HG03060 (cell line): Measurements from ENCODE around the gene ISL2.

ENCODE experiments used
- ATAC-seq: cut with Tn5 transposase; IDR thresholded peaks from one replicate; pipeline ENCODE4 v1.9.1; 2021; ENCODE audit warnings: low read depth, moderate number of reproducible peaks; ENCODE audit not compliant: unreplicated experiment

The ISL2 gene

DNA sequence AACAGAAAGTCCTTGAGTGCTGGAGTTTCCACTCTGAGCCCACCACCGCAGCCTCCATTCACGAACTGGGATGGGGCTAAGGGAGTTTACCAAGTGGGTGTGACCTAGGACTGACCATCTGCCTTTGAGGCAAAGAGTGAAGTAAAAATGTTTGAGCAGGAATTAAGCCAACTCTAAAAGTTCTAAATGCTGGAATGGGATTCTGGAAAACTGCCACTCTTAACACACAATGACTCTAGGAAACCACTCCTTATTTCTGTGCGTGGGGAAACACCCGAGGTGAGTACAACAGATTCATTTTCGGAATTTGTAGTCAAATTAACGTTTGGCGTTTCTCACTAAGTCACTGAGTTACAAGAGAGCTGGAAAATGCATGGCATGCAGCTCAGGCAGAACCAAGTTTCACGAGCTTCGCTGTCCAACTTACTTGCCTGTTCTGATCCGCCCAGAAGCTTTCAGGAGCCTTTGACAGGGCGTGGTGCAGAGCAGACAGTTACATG is 31.6 kb downstream of the ISL2 start:
- no peak for ATAC-seq

DNA sequence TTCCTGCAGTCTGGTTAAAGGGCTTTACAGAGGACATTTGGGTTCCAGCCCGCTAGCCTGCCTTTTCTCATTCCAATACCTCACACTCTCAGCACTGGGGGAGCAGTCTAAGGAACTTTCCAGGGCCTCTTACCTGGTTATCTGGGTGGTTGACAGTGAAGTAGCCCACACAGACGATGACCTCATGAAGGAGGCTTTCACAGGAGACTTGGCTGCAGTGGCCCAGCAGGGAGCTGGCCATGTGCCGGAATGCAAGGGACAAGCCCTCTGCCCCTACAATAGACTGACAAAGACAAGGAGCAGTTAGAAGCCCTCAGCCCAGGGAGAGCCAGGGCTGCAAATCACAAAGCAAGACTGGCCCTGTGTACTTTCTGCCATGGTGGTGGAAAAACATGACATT is 39.5 kb downstream of the ISL2 start:
- no peak for ATAC-seq

DNA sequence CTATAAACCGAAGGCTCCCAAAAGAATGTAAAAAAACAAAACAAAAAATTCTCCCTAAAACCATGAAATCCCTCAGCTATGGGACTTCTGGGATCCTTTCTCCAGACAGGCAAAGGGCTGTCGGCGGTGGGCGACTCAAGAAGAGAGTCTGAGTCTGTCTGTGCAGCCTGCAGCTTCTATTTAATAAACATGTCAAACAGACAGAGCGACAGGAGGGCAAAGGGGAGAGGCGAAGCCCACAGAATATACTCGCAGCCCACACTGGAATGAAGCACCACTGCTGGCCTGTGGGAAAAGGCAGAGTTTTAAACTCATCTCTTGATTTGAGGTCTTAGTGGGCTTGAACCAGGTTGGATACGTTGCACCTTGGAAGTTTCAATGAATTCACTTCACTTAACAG is 40.2 kb downstream of the ISL2 start:
- ATAC-seq, result no peak

DNA sequence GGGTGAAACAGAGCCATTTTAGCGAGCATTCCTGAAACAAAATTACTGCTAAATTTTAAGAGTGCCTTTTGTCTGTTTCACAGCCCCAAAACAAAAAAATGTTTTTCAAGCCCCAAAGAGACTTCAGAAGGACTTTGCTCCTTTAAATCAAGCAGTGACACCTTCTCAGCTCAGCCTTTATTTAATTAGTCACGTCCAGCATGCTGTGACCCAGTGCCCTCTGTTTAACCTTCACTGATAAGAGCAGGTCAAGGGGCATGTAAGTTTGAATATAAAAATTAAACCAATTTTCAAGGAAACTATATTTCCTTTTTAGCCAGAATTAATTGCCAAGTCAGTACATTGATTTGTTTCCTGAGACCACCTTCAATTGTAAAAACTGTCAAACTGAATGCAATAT is 40.6 kb downstream of the ISL2 start:
- ATAC-seq, result no peak

DNA sequence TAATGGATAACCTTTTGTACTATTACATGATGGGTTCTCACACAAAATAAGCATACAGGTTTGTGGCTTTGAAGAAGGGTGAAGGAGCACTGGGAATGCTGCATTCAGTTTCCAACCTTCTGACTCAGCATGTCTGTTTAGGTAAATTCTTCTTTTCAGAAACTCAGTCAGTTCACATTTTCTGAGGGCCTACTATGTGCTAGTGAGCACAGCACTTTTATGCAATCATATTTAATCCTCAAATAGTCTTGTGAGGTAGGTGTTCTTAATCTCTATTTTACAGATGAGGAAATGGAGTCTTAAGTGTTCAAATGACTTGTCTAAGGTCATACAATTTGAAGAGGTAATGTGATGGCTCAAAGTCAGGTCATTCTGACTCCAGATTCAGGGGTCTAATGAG is 41.2 kb downstream of the ISL2 start:
- ATAC-seq, result no peak

DNA sequence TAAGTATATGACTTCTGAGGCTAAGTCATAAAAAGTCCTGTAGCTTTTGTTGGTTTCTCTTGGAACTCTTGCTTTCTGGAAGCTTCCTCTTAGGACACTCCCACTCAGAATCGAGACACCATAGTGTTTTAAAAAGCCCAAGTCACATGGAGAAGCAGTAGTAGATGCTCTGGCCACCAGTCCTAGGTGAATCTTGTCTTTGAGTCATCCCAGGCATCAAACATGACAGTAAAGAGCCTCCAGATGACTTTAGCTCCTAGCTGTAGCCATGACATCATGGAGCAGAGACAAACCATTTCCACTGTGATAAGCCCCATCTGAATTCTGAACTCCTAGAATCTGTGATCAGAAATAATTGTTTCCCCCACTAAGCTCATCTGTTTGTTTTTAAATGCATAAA is 42.1 kb downstream of the ISL2 start:
- ATAC-seq, result no peak

DNA sequence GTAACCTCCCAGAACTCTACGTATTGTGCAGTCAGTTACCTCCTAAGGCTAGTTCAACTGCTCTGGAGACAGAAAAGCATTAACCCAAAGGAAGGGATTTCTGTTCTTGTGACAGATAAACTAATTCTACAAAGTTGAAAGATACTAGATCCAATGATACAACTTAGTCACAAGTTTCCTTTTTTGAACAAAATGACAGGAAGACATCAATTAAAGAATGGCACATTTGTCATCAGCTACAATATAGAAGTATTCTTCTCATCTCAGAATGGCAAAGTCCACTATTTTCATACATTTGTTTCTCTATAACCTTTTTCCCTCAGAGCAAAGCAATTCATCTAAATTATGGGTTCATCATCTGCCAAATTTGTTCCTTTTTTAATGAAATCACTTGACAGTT is 43.7 kb downstream of the ISL2 start:
- no peak for ATAC-seq

DNA sequence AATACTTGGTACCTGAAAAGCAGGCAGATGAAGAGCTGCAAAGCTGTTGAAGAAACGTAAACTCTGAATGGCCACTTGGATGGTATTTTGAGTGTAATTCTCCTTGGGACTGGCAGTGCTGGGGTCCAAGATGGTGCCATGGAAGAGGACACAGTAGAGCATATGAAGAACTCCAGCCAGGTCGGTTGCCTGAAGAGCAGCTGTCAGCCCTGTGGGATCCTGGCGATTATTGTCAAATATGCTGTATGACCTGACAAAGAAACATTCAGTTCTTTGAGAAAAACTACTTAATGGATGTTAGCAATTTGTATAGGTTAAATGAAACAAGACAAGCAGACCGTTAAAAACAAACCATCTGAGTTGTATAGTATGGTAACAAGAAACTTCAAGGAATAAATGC is 44.8 kb downstream of the ISL2 start:
- no peak for ATAC-seq

DNA sequence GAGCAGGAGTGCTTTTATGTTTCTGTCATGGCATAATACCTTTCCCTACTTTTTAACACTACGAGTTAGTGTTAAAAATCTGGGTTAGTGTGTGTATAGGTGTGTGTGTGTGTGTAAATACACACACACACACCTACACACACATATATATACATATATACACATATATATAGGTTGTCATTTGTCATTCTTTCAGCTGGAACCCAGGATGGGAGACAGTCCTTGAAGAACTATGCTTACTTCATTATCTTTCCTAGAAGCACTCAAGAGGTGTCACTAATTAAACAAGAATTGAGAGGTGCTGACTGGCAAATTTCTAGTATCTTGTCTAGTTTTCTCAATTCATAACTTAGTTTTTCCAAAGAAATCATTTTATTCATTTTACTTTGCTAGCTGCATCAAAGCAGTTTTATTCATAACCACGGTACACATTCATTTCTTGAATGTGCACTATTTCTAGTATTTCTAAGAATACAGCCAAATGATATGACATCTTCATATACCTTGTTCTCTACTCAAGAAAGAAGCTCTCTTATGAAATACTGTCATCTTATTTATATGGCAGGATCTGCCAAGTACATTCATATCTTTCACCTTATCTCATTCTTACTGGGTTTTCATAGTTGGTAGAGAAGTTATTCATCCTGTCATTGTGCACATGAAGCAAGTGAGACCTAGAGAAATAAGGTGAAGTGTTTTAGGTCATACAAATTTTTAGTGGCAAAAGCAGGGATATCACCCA is 46.6 kb downstream of the ISL2 start:
- no peak for ATAC-seq

DNA sequence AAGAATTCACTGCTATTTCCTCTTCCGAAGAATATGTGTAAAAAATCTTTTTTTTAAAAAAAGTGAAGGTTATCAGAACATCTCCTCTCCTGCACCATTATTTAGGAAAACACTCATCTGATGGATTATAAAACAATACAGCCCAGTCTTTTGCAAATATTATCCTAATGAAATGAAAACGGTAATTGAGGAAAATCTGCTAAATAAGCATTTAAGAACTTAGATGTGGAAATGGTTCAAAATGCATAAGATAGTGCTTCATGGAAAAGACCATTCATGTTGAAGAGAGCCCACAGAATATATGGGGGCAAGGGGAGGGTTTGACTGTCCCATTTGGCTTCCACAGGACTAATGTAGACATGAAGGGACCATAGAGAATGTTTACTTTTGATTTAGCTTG is 47.8 kb downstream of the ISL2 start:
- no peak for ATAC-seq

DNA sequence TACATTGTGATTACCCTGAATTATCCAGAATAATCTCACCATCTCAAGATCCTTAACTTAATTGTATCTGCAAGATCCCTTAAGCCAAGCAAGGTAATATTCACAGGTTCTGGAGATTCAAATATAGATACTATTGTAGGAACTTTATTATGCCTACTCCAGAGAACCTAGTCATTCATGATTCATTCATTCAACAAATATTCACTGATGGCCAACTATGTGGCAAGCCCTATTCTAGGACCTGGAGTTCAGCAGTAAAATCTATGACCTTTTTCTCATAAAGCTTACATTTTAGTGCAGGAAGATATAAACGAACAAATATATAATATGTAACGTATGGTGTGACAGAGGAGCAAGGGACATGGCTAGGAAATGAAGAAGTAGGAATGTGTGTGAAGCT is 49.6 kb downstream of the ISL2 start:
- no peak for ATAC-seq

DNA sequence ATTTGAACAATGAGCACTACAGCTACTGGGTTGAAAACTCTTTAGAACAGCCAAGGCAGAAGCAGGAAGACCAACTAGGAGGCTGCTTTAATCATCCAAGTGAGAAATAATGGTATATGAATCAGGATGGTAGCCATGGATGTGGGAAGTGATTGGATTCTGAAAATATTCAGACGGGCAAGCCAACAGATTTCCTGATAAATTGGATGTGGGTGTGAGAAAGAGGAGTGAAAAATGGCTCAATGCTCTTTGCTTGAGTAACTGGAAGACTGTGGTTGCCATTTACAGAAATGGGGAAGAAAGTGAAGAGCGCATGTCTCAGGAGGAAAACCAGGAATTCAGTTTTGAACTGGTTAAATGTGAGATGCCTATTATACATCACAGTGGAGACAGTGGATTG is 50.4 kb downstream of the ISL2 start:
- no peak for ATAC-seq

DNA sequence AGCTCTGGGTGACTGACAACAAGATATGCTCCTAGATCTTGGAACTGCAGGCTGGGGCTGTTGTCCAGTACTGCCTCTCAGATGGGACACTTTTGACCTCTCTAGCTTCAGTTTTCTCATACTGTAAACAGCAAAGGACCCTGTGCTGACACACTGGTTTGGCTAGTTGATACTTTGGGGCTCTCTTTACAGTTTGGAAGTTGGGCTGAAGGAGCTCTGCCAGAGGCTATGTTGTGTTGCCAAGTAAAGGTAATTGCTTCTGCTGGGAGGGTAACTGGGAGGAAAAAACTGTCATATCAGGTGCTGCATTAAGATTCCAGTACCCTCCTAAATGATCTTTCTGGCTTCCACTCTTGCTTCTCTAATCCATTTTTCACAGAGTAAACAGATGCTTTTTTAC is 54.0 kb downstream of the ISL2 start:
- ATAC-seq, result no peak

DNA sequence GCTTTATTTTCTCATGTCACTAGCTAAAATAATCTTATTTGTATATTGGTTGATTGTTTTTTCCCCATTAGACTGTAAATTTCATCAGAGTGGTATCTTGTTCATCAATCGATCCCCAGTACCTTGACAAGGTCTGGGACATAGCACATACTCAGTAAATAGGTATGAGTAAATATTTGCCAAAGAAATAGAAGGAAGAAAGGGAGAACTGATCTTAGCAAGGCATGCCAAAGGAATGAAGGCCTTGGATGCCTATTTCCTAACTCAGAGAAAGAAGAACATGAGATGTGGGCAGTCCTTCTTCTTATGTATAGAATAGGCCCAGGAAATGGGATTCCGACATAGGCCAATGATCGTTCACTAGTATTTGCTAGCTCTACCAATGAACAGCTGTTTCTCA is 54.7 kb downstream of the ISL2 start:
- no peak for ATAC-seq

DNA sequence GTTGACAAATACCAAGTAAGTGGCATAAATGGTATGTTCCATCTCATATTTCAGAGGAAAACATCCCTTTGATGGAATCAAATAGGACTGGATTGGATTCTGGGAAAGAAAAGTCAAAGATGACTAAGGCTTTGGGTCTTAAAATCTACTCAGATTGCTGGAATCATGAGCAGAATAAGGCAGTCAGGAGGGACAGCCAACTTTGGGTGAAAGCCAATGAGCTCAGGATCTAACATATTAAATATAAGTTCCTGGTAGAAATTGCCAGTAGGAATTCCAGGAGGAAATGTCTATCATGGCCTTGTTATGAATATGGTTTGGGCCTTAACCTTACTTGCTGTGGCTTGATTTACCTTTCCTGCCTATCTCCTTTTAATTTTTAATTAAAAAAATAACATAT is 55.3 kb downstream of the ISL2 start:
- ATAC-seq, result no peak
